H1 (cell line): ENCODE measurements around the gene KLHL21. TPM values are rescaled to one million over a fixed set of nuclear protein-coding genes. Genes with fewer than 3 reads are reported as not detected.

Experiments used
- CTCF ChIA-PET: fragments of 300-600 bp; sonication (Branson Sonifier 250); formaldehyde crosslinking; loops from one replicate; lab custom pipeline; 2021; ENCODE audit not compliant: partially characterized antibody; lab: Charles Lee
- POLR2A ChIA-PET: fragments of 300-600 bp; sonication (Branson Sonifier 250); formaldehyde crosslinking; loops from one replicate; lab custom pipeline; 2021; ENCODE audit warnings: inconsistent platforms; ENCODE audit not compliant: partially characterized antibody; lab: Charles Lee
- DNase-seq, 2 experiments: peaks; one replicate each; pipeline versions ENCODE4 v3.0.0 to v3.0.0-alpha.2; 2010 to 2022; ENCODE audit warnings: low spot score in 2 of 2, low read depth in 1 of 2, mixed read lengths in 1 of 2
- FAIRE-seq: peaks from 2 replicates; lab custom pipeline; 2011; peaks lifted over from hg19 to GRCh38; lab: Jason Lieb, UNC
- H2AFZ ChIP-seq: 2 replicates; pipeline ENCODE4 v1.8.1; 2012; ENCODE audit warnings: low read length, inconsistent platforms
- H2AK5ac ChIP-seq: 2 replicates; pipeline ENCODE4 v1.6.1; 2013; ENCODE audit warnings: low read depth, low read length
- H2BK120ac ChIP-seq: replicated peaks from 2 replicates; pipeline ENCODE3; 2013; ENCODE audit warnings: low read depth, low read length, inconsistent platforms
- H2BK12ac ChIP-seq: 2 replicates; pipeline ENCODE4 v1.6.1; 2013; ENCODE audit warnings: low read depth, low read length
- H2BK15ac ChIP-seq: 2 replicates; pipeline ENCODE4 v1.6.1; 2013; ENCODE audit warnings: low read length
- H2BK20ac ChIP-seq: 2 replicates; pipeline ENCODE4 v1.6.1; 2013; ENCODE audit warnings: low read length
- H2BK5ac ChIP-seq: 2 replicates; pipeline ENCODE4 v1.6.1; 2013; ENCODE audit warnings: low read depth, low read length
- H3K14ac ChIP-seq: 2 replicates; pipeline ENCODE4 v1.6.1; 2013; ENCODE audit warnings: inconsistent platforms; ENCODE audit not compliant: insufficient read length
- H3K18ac ChIP-seq: 2 replicates; pipeline ENCODE4 v1.6.1; 2013; ENCODE audit warnings: low read length; ENCODE audit errors: extremely low read depth
- H3K23ac ChIP-seq: 2 replicates; pipeline ENCODE4 v1.6.1; 2013; ENCODE audit warnings: inconsistent platforms; ENCODE audit not compliant: insufficient read length
- H3K23me2 ChIP-seq: 2 replicates; pipeline ENCODE4 v1.6.1; 2013; ENCODE audit warnings: low read depth, low read length
- H3K27ac ChIP-seq: 2 replicates; pipeline ENCODE4 v1.6.1; 2011; ENCODE audit warnings: low read depth, low read length, inconsistent platforms
- H3K27me3 ChIP-seq, 4 experiments: replicated peaks in 1 of 4; 1 replicate in 1 of 4; 2 replicates in 3 of 4; pipeline versions ENCODE4 v1.6.1 to v1.8.1; 2011 to 2013; ENCODE audit warnings: low read length in 3 of 4, mild to moderate bottlenecking in 3 of 4, inconsistent platforms in 2 of 4, mixed read lengths in 2 of 4, moderate library complexity in 1 of 4; ENCODE audit not compliant: control insufficient read depth in 3 of 4, insufficient read depth in 3 of 4; ENCODE audit errors: extremely low read depth in 1 of 4
- H3K36me3 ChIP-seq, 4 experiments: 2 replicates each; pipeline versions ENCODE4 v1.6.1 to v1.8.1; 2011 to 2013; ENCODE audit warnings: mild to moderate bottlenecking in 4 of 4, low read length in 3 of 4, moderate library complexity in 2 of 4, control low read depth in 1 of 4, inconsistent platforms in 1 of 4; ENCODE audit not compliant: insufficient read depth in 4 of 4, control insufficient read depth in 2 of 4
- H3K4ac ChIP-seq: replicated peaks from 2 replicates; pipeline ENCODE3; 2013; ENCODE audit warnings: low read length, low read depth, mixed read lengths, inconsistent platforms; ENCODE audit not compliant: insufficient read length
- H3K4me1 ChIP-seq, 4 experiments: replicated peaks in 1 of 4; 1 replicate in 1 of 4; 2 replicates in 3 of 4; pipeline versions ENCODE4 v1.6.1 to v1.8.1; 2011 to 2013; ENCODE audit warnings: low read length in 3 of 4, inconsistent platforms in 2 of 4, mixed read lengths in 1 of 4; ENCODE audit not compliant: insufficient read depth in 4 of 4, control insufficient read depth in 3 of 4
- H3K4me2 ChIP-seq, 2 experiments: 2 replicates each; pipeline versions ENCODE4 v1.6.1 to v1.8.1; 2011 to 2013; ENCODE audit warnings: low read depth in 2 of 2, low read length in 2 of 2, control low read depth in 1 of 2, inconsistent platforms in 1 of 2, mild to moderate bottlenecking in 1 of 2; ENCODE audit not compliant: insufficient read depth in 1 of 2
- H3K4me3 ChIP-seq, 4 experiments: fragments of 200-600, 300-600 bp in 1 of 4; sonication (generic), shearing (Covaris generic), sonication (Bioruptor Twin) in 1 of 4; 2 replicates each; pipeline versions ENCODE4 v1.5.1 to v1.8.1; 2011 to 2016; ENCODE audit warnings: low read length in 4 of 4, low read depth in 3 of 4, control low read depth in 2 of 4, inconsistent platforms in 2 of 4, mild to moderate bottlenecking in 2 of 4, mixed read lengths in 1 of 4, moderate library complexity in 1 of 4; ENCODE audit not compliant: insufficient read depth in 2 of 4; ENCODE audit errors: extremely low read depth in 1 of 4
- H3K56ac ChIP-seq: replicated peaks from 2 replicates; pipeline ENCODE3; 2013; ENCODE audit warnings: low read depth, mild to moderate bottlenecking, mixed read lengths, low read length, inconsistent platforms; ENCODE audit not compliant: insufficient read length
- H3K79me1 ChIP-seq: 2 replicates; pipeline ENCODE4 v1.6.1; 2013; ENCODE audit warnings: low read depth, low read length, control low read depth
- H3K79me2 ChIP-seq, 2 experiments: 2 replicates each; pipeline versions ENCODE4 v1.6.1 to v1.8.1; 2012 to 2013; ENCODE audit warnings: low read length in 2 of 2, mild to moderate bottlenecking in 2 of 2, inconsistent platforms in 1 of 2; ENCODE audit not compliant: insufficient read depth in 2 of 2, control insufficient read depth in 1 of 2
- H3K9ac ChIP-seq, 4 experiments: replicated peaks in 1 of 4; 1 replicate in 1 of 4; 2 replicates in 3 of 4; pipeline versions ENCODE4 v1.6.1 to v1.8.1; 2011 to 2013; ENCODE audit warnings: low read depth in 3 of 4, low read length in 3 of 4, control low read depth in 2 of 4, mild to moderate bottlenecking in 2 of 4, moderate library complexity in 2 of 4, inconsistent platforms in 1 of 4; ENCODE audit errors: extremely low read depth in 1 of 4
- H3K9me3 ChIP-seq, 2 experiments: 2 replicates each; pipeline versions ENCODE4 v1.6.1 to v1.8.1; 2012 to 2013; ENCODE audit warnings: mild to moderate bottlenecking in 2 of 2, moderate library complexity in 2 of 2, control low read depth in 1 of 2, inconsistent platforms in 1 of 2, low read depth in 1 of 2, low read length in 1 of 2, mixed read lengths in 1 of 2; ENCODE audit not compliant: insufficient read depth in 2 of 2
- H4K20me1 ChIP-seq, 2 experiments: replicated peaks in 1 of 2; 2 replicates each; pipeline versions ENCODE3 to v1.8.1; 2011 to 2013; ENCODE audit warnings: inconsistent platforms in 2 of 2, low read length in 2 of 2, mild to moderate bottlenecking in 1 of 2; ENCODE audit not compliant: insufficient read depth in 2 of 2, control insufficient read depth in 1 of 2
- H4K5ac ChIP-seq: 2 replicates; pipeline ENCODE4 v1.6.1; 2013; ENCODE audit warnings: low read length, low read depth, mixed read lengths, inconsistent platforms; ENCODE audit not compliant: insufficient read length
- H4K8ac ChIP-seq: 2 replicates; pipeline ENCODE4 v1.8.0; 2013; ENCODE audit warnings: mild to moderate bottlenecking, moderate library complexity, low read length, inconsistent platforms; ENCODE audit not compliant: insufficient read depth; ENCODE audit errors: extremely low read depth
- H4K91ac ChIP-seq: replicated peaks from 2 replicates; pipeline ENCODE3; 2013; ENCODE audit warnings: low read length, mixed read lengths, inconsistent platforms; ENCODE audit not compliant: insufficient read length
- ASH2L ChIP-seq: fragments of 200-600, 300-600 bp; sonication (generic); IDR thresholded peaks from one replicate; pipeline ENCODE4 v1.7.1; 2017; ENCODE audit warnings: low read length
- ATF3 ChIP-seq: IDR thresholded peaks from 2 replicates; pipeline ENCODE4 v1.6.1; 2011; ENCODE audit warnings: low read depth, mild to moderate bottlenecking, low read length; ENCODE audit not compliant: insufficient read depth
- CTCF ChIP-seq, 3 experiments: IDR thresholded peaks; 1 replicate in 2 of 3; 2 replicates in 1 of 3; pipeline versions ENCODE4 v1.5.1 to v1.6.1; 2011; ENCODE audit warnings: low read length in 3 of 3, mild to moderate bottlenecking in 3 of 3, inconsistent platforms in 2 of 3, low read depth in 1 of 3, moderate library complexity in 1 of 3; ENCODE audit not compliant: insufficient read depth in 1 of 3; ENCODE audit errors: control extremely low read depth in 1 of 3
- FOSL1 ChIP-seq: IDR thresholded peaks from 2 replicates; pipeline ENCODE4 v1.6.1; 2011; ENCODE audit warnings: mild to moderate bottlenecking, low read depth, low read length, moderate library complexity; ENCODE audit not compliant: insufficient read depth
- POLR2AphosphoS5 ChIP-seq: IDR thresholded peaks from 2 replicates; pipeline ENCODE4 v1.6.1; 2011; ENCODE audit warnings: low read depth, low read length
- POU5F1 ChIP-seq: IDR thresholded peaks from 2 replicates; pipeline ENCODE4 v1.6.1; 2011; ENCODE audit warnings: low read depth, mild to moderate bottlenecking, low read length, moderate library complexity
- RBBP5 ChIP-seq: IDR thresholded peaks from 2 replicates; pipeline ENCODE4 v1.7.1; 2012; ENCODE audit warnings: low read depth, mild to moderate bottlenecking, inconsistent platforms, low read length, moderate library complexity, borderline replicate concordance
- TCF12 ChIP-seq: IDR thresholded peaks from 2 replicates; pipeline ENCODE4 v1.6.1; 2011; ENCODE audit warnings: low read depth, mild to moderate bottlenecking, low read length
- USF2 ChIP-seq: IDR thresholded peaks from 2 replicates; pipeline ENCODE4 v1.6.1; 2011; ENCODE audit warnings: low read length, improper control_type of control experiment
- ZNF274 ChIP-seq: IDR thresholded peaks from 2 replicates; pipeline ENCODE4 v1.7.0; 2012; ENCODE audit warnings: low read length, borderline replicate concordance; ENCODE audit errors: extremely low read depth
- WGBS, 2 experiments: shearing (Covaris generic) in 1 of 2; methylation state at CpG; one replicate each; pipeline versions ENCODE4 v1.1.6 to v1.1.7; 2013 to 2015; ENCODE audit warnings: low lambda C conversion rate in 2 of 2, mixed read lengths in 2 of 2, inconsistent platforms in 1 of 2, low coverage in 1 of 2, missing lambda C conversion rate in 1 of 2; ENCODE audit not compliant: insufficient replicate concordance in 2 of 2, insufficient coverage in 1 of 2, insufficient read length in 1 of 2; ENCODE audit errors: extremely low coverage in 1 of 2, missing lambda C conversion rate in 1 of 2; 5-methylcytosine and 5-hydroxymethylcytosine counted together
- polyA plus RNA-seq, 7 experiments: library from polyadenylated mRNA; depleted of rRNA in 3 of 7; stranded (reverse) in 5 of 7; unstranded in 2 of 7; fragments of >200 nt in 5 of 7; fragments of 200-250 nt in 2 of 7; gene quantifications; 1 replicate in 5 of 7; 2 replicates in 1 of 7; 4 replicates in 1 of 7; pipeline versions ENCODE4 v1.2.1 to v1.2.3, GENCODE V29; 2011 to 2013; ENCODE audit warnings: missing spikeins in 2 of 7, mixed read lengths in 2 of 7
- total RNA-seq: library from RNA; stranded (reverse); fragmentation: NEBNext Ultra II Directional; extraction: Animal tissue kit (Norgen Biotek cat#: 25700); gene quantifications from 2 replicates; pipeline ENCODE4 v1.2.1, GENCODE V29; 2021

The KLHL21 gene
- total and polyA plus RNA-seq, 2 of the 8 experiments (the other 6 are each of a cell fraction or from before 2014, with no cell fraction given): 11.9 to 22.3 TPM

- FAIRE-seq: no peak
- H4K5ac ChIP-seq: no peak overlapping the region
- no peak for TF ChIP-seq TCF12
- TF ChIP-seq FOSL1: no peak
- no peak for TF ChIP-seq ATF3
- no peak for TF ChIP-seq POU5F1
- TF ChIP-seq RBBP5: no peak
- TF ChIP-seq USF2: no peak
- no peak for TF ChIP-seq ASH2L
- TF ChIP-seq ZNF274: no peak
- no peak for TF ChIP-seq CTCF (IDR thresholded peaks at IDR 0.05; ENCODE audit: control extremely low read depth in 1 of 3, insufficient read depth in 1 of 3, low read depth in 1 of 3, low read length in 3 of 3)
- TF ChIP-seq POLR2AphosphoS5: no peak
Measured at GRCh38 chr1:6651909-6652308, 49.2 kb upstream of the KLHL21 start.

More at GRCh38 chr1:6651909-6652308, 49.2 kb upstream of the KLHL21 start:
- Histone ChIP-seq H3K4me1 (no peaks in the 10 kb centered on the region), H3K23me2 (no peaks in the 10 kb centered on the region), H2BK20ac (no peak overlapping the region), H3K4me2 (no peak overlapping the region), H3K9me3 (no peaks in the 10 kb centered on the region), H3K4me3 (no peak overlapping the region), H2BK15ac (no peak overlapping the region), H4K8ac (no peak overlapping the region), H2AFZ (no peak overlapping the region), H3K23ac (no peak overlapping the region), H4K91ac (no peak overlapping the region), H3K9ac (no peak overlapping the region), H3K79me1 (no peaks in the 10 kb centered on the region), H3K4ac (no peak overlapping the region), H2BK120ac (no peak overlapping the region), H3K79me2 (no peaks in the 10 kb centered on the region), H3K14ac (no peak overlapping the region), H3K56ac (no peak overlapping the region), H3K27me3 (no peaks in the 10 kb centered on the region), H3K18ac (no peak overlapping the region), H2BK5ac (no peak overlapping the region), H3K36me3 (peaks cover 17 to 36% (median 21%) of the 10 kb centered on the region in 4 experiments), H3K27ac (no peak overlapping the region), H2BK12ac (no peak overlapping the region), H2AK5ac (no peak overlapping the region), H4K20me1 (peaks cover 0 to 6% of the 10 kb centered on the region in 2 experiments)
- DNase-seq: no peak
- WGBS, 2 experiments: 89% methylated on average over 17 of the region's 17 CpGs; no CpG with 5 or more reads in 1 of the 2 experiments
- ChIA-PET CTCF (interaction anchor here (0.6 to 2.3 kb wide), 3 partner anchors 50 to 128 kb away, joined by 3 to 5 read pairs (median 3); partner anchors contain the start of gene DNAJC11), POLR2A (interaction anchor here (1.0 to 2.9 kb wide), 2 partner anchors 10 to 11 kb away, joined by 3 to 7 read pairs; no protein-coding TSS in a partner anchor)
